Measurements from ENCODE around the gene INTS12. TPM values are rescaled to one million over a fixed set of nuclear protein-coding genes. Genes with fewer than 3 reads are reported as not detected.
A peak's percentile ranks its signal among the peaks of the same experiment; 100 is the strongest.
"Not testable (repeated sequence)": the region's sequence is repeated elsewhere in the genome, so short reads cannot be mapped to it uniquely, and the experiment has no call there.

Gene INTS12
- total RNA-seq, 2 donors from 2014 or later, result 22.6 TPM

DNA sequence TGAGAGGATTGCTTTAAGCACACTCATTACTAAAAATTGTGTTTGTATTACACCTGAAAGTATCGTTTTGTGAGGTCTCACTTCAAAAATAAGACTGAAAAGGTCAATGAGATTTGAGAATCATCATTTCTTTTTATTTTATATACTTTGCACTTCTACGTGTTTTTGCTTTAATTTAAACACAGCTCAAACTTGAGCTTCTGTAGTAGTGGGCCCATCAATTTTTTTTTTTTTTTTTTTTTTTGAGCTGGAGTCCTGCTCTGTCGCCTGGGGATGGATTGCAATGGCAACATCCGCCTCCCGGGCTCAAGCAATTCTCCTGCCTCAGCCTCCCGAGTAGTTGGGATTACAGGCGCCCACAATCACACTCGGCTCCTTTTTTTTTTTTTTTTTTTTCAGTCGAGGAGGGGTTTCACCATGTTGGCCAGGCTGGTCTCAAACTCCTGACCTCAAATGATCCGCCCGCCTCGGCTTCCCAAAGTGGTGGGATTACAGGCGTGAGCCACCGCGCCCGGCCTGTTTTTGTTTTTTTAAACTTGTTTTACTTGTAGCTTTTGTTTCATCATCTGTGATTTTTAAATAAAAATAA is 1.6 kb upstream of the INTS12 start:
- TF ChIP-seq, protein P1, sequence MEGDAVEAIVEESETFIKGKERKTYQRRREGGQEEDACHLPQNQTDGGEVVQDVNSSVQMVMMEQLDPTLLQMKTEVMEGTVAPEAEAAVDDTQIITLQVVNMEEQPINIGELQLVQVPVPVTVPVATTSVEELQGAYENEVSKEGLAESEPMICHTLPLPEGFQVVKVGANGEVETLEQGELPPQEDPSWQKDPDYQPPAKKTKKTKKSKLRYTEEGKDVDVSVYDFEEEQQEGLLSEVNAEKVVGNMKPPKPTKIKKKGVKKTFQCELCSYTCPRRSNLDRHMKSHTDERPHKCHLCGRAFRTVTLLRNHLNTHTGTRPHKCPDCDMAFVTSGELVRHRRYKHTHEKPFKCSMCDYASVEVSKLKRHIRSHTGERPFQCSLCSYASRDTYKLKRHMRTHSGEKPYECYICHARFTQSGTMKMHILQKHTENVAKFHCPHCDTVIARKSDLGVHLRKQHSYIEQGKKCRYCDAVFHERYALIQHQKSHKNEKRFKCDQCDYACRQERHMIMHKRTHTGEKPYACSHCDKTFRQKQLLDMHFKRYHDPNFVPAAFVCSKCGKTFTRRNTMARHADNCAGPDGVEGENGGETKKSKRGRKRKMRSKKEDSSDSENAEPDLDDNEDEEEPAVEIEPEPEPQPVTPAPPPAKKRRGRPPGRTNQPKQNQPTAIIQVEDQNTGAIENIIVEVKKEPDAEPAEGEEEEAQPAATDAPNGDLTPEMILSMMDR (IDR thresholded peaks at IDR 0.05), result no peak
- H3K4me3 ChIP-seq, result no peak overlapping the region

DNA sequence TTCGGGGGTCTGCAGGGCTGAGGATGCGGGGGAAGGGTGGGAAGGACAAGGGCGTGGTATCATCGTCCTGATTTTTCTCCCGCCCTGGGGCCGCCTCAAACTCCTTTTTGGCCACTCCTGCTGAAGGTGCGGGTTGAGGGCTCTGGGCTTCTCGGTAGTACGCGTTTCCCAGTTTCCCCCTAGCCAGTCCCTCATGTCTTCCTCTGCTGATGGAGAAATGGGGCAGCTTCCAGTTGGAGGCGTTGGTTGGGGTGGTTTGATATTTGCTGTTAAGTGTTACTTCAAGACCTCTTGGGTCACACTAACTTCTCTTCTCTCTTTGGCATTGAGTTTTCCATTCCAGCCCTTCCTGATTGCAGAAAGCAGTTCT is 577 bp upstream of the INTS12 start:
- peak overlapping the region; percentile 97 for H3K4me3 ChIP-seq
- DNase-seq (ENCODE audit: low spot score) (no peak), ATAC-seq (ENCODE audit: insufficient number of reproducible peaks, low FRiP score, low read depth) (peak; percentile 10)
- peaks cover 6 to 21% of the 10 kb centered on the region in 2 donors for H3K4me1 ChIP-seq (ENCODE audit: control insufficient read depth in 1 of 2, low read depth in 2 of 2)
- H3K9me3 ChIP-seq, result no peaks in the 10 kb centered on the region
- no peaks in the 10 kb centered on the region for H3K27me3 ChIP-seq (replicated peaks; ENCODE audit: insufficient read depth)
- peak overlapping the region; percentile 73 to 77 for H3K27ac ChIP-seq
- TF ChIP-seq, protein P1 (IDR thresholded peaks at IDR 0.05), result no peak
- H3K36me3 ChIP-seq, result no peaks in the 10 kb centered on the region

More for the DNA sequence above, 1.6 kb upstream of the INTS12 start:
- H3K36me3 ChIP-seq, result no peaks in the 10 kb centered on the region
- ATAC-seq (ENCODE audit: insufficient number of reproducible peaks, low FRiP score, low read depth) (no peak), DNase-seq (ENCODE audit: low spot score) (no peak)
- no peaks in the 10 kb centered on the region for H3K27me3 ChIP-seq (replicated peaks; ENCODE audit: insufficient read depth)
- no peaks in the 10 kb centered on the region for H3K9me3 ChIP-seq
- peaks cover 10 to 24% of the 10 kb centered on the region in 2 donors for H3K4me1 ChIP-seq (ENCODE audit: control insufficient read depth in 1 of 2, low read depth in 2 of 2)
- no peak overlapping the region for H3K27ac ChIP-seq

DNA sequence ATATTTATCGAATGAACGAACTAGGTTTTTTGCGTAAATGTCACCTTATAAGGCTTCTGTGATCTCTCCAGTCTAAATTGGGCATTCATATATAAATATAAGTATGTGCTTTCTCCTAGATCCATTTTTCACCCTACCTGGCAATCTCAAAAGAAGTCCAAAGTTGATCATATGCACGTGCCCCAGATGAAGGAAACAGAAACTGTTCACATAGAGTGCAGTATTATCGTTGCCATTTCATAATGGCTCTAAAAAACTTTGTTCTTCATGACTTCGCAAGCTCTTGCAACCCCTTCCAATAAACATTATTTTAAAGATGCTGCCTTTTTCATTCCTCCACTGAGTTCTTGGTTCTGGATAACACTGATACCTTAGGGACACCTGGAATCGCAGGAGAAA is 708 bp downstream of the INTS12 start:
- Histone ChIP-seq H3K27ac (peak overlapping the region; percentile 73 to 77), H3K9me3 (no peaks in the 10 kb centered on the region), H3K4me3 (peak overlapping the region; percentile 97), H3K4me1 (ENCODE audit: control insufficient read depth in 1 of 2, low read depth in 2 of 2) (peaks cover 6 to 19% of the 10 kb centered on the region in 2 donors), H3K36me3 (no peaks in the 10 kb centered on the region), H3K27me3 (replicated peaks; ENCODE audit: insufficient read depth) (no peaks in the 10 kb centered on the region)
- DNase-seq (ENCODE audit: low spot score) (no peak), ATAC-seq (ENCODE audit: insufficient number of reproducible peaks, low FRiP score, low read depth) (no peak)
- TF ChIP-seq, protein P1 (IDR thresholded peaks at IDR 0.05), result no peak

DNA sequence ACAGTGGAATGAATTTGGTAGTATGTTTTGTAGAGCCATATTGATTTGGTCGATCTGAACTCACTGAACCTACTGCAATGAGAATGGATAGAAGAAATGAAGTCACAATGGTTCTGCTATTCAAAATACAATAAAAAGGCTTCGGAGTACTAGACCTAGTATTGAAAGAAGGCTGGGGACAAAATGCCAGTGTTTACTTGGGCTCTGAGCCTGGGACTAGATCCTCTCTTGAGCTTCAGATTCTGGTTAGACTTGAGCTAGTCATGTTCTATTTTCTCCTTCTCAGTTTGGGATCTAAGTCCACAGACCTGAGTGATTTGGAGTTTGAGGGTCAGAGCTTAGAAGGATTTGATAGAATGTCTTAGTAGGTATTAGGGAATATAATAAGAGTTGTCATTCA is 9.9 kb downstream of the INTS12 start:
- DNase-seq (ENCODE audit: low spot score), result no peak
- Histone ChIP-seq H3K27ac (no peak overlapping the region), H3K4me3 (no peak overlapping the region), H3K27me3 (replicated peaks; ENCODE audit: insufficient read depth) (no peaks in the 10 kb centered on the region), H3K36me3 (peaks cover 4% of the 10 kb centered on the region), H3K4me1 (ENCODE audit: control insufficient read depth in 1 of 2, low read depth in 2 of 2) (no peaks in the 10 kb centered on the region), H3K9me3 (no peaks in the 10 kb centered on the region)
- TF ChIP-seq, protein P1 (IDR thresholded peaks at IDR 0.05), result no peak
- ATAC-seq (ENCODE audit: insufficient number of reproducible peaks, low FRiP score, low read depth), result no peak

DNA sequence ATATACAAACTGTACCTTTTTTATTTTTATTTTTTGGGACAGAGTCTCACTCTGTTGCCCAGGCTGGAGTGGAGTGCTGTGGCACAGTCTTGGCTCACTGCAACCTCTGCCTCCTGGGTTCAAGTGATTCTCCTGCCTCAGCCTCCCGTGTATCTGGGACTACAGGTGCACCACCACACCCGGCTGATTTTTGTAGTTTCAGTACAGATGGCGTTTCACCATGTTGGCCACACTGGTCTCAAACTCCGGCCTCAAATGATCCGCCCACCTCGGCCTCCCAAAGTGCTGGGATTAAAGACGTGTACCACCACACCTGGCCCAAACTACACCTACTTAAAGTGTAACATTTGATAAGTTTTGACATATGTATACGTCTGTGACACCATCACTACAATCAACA is 12.7 kb downstream of the INTS12 start:
- H3K36me3 ChIP-seq, result peaks cover 16% of the 10 kb centered on the region
- not testable (repeated sequence) for H3K27me3 ChIP-seq (replicated peaks; ENCODE audit: insufficient read depth); H3K4me1 ChIP-seq (ENCODE audit: control insufficient read depth in 1 of 2, low read depth in 2 of 2)

GRCh38 chr4:105694812-105695211 is 13.7 kb downstream of the INTS12 start:
- not testable (repeated sequence) for ATAC-seq (ENCODE audit: insufficient number of reproducible peaks, low FRiP score, low read depth); DNase-seq (ENCODE audit: low spot score); H3K9me3 ChIP-seq; H3K4me1 ChIP-seq (ENCODE audit: control insufficient read depth in 1 of 2, low read depth in 2 of 2); H3K4me3 ChIP-seq; H3K27me3 ChIP-seq (replicated peaks; ENCODE audit: insufficient read depth); H3K27ac ChIP-seq
- H3K36me3 ChIP-seq, result peaks cover 18% of the 10 kb centered on the region

More for the DNA sequence above, 12.7 kb downstream of the INTS12 start:
- H3K9me3 ChIP-seq; ATAC-seq (ENCODE audit: insufficient number of reproducible peaks, low FRiP score, low read depth); H3K4me3 ChIP-seq; DNase-seq (ENCODE audit: low spot score); H3K27ac ChIP-seq: not testable (repeated sequence)

Data from thoracic aorta (tissue), 2 donors.